GM23338 (cell line): ENCODE data around the gene RINL.

Experiments
- ZNF331 ChIP-seq: fragments of 250-450 bp; sonication (Bioruptor Pico); IDR thresholded peaks from 2 replicates; pipeline ENCODE4 v1.5.0; 2020; ENCODE audit warnings: low read depth, mild to moderate bottlenecking, moderate library complexity
- TF ChIP-seq, protein P1 (sequence below), 2 experiments: fragments of 200-600 bp in 1 of 2; sonication (generic) in 1 of 2; conservative IDR thresholded peaks; 2 replicates each; pipeline versions ENCODE4 v1.5.1 to v1.6.1; 2016 to 2017; ENCODE audit warnings: antibody characterized with exemption in 2 of 2, low read depth in 2 of 2, mild to moderate bottlenecking in 2 of 2, moderate library complexity in 1 of 2

DNA sequence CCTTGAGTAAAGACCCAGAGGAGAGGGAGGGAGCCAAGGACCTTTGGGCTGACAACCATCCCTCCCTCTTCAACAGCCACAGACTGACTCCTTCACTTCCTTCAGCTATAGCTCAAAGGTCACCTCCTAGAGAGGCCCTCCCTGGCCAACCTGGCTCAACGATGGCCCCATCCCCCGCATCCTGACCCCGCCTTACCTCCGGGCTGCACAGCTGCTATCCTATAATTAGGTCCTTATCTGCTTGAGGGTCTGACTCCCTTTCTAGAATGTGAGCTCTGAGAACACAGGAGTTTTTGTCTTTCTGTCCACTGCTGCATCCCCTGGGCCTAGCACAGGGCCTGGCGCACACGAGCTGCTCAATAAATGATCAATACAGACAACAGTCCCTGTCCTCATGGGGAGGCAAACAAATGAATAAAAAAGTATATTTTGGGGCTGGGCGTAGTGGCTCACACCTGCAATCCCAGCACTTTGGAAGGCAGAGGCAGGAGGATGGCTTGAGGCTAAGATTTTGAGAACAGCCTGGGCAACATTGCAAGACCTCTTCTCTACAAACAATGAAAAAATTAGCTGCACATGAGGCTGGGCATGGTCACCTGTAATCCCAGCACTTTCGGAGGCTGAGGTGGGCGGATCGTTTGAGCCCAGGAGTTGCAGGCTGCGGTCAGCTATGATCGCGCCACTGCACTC is 58.7 kb downstream of the RINL start:
- TF ChIP-seq, protein P1, sequence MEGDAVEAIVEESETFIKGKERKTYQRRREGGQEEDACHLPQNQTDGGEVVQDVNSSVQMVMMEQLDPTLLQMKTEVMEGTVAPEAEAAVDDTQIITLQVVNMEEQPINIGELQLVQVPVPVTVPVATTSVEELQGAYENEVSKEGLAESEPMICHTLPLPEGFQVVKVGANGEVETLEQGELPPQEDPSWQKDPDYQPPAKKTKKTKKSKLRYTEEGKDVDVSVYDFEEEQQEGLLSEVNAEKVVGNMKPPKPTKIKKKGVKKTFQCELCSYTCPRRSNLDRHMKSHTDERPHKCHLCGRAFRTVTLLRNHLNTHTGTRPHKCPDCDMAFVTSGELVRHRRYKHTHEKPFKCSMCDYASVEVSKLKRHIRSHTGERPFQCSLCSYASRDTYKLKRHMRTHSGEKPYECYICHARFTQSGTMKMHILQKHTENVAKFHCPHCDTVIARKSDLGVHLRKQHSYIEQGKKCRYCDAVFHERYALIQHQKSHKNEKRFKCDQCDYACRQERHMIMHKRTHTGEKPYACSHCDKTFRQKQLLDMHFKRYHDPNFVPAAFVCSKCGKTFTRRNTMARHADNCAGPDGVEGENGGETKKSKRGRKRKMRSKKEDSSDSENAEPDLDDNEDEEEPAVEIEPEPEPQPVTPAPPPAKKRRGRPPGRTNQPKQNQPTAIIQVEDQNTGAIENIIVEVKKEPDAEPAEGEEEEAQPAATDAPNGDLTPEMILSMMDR (conservative IDR thresholded peaks at IDR 0.05; ENCODE audit: low read depth in 2 of 2): no peak
- TF ChIP-seq ZNF331 (CRISPR knock-in tag): no peak
